Liver (tissue), 5 donors: ENCODE measurements around the gene B3GALT2. TPM values are rescaled to one million over a fixed set of nuclear protein-coding genes. Genes with fewer than 3 reads are reported as not detected.

ENCODE experiments used
- polyA plus RNA-seq, 2 donors: library from polyadenylated mRNA; stranded (reverse) in 1 of 2; unstranded in 1 of 2; fragments of 200-250 nt in 1 of 2; fragments of >200 nt in 1 of 2; fragmentation: Nextera tagmentation in 1 of 2; extraction: Ambion mirVana in 1 of 2; gene quantifications; one replicate each; pipeline versions ENCODE4 v1.2.1 to v1.2.3, GENCODE V29; 2013 to 2015
- small RNA-seq: library from RNA; depleted of rRNA; stranded (forward); fragments of <200 nt; gene quantifications from one replicate; pipeline ENCODE3, GENCODE V24; 2014
- total RNA-seq, 2 donors: library from RNA; depleted of rRNA; stranded (reverse); fragments of >200 nt; gene quantifications; one replicate each; pipeline ENCODE4 v1.2.3, GENCODE V29; 2014
- donor health status: healthy.
- donor health status: healthy.
- donor health status: healthy.

Gene B3GALT2
- total and polyA plus RNA-seq, 4 donors: 0.10 to 1.9 (median 0.35) TPM

Small RNAs within 50 kb of the gene (small RNA-seq; reads per million reads assigned to genes)
- 0.11 reads per million for gene MIR1278

Other genes starting within 250 kb of the B3GALT2 start
- 10 to 100 TPM; 21.1 to 29.7 TPM for gene UCHL5, start 127.3 kb downstream of the B3GALT2 start, total RNA-seq
- gene UCHL5, start 127.3 kb downstream of the B3GALT2 start, polyA plus RNA-seq: 10 to 100 TPM; 14.5 to 22.0 TPM
- gene RO60, start 127.0 kb downstream of the B3GALT2 start, total RNA-seq: 100 to 1,000 TPM in 1 of 2 donors, 10 to 100 TPM in 1; 41.1 to 121 TPM
- gene RO60, start 127.0 kb downstream of the B3GALT2 start, polyA plus RNA-seq: 10 to 100 TPM in 1 of 2 donors, 1 to 10 TPM in 1; 5.9 to 28.8 TPM
- gene GLRX2, start 81.2 kb downstream of the B3GALT2 start, total RNA-seq: 1 to 10 TPM; 3.1 to 5.6 TPM
- gene GLRX2, start 81.2 kb downstream of the B3GALT2 start, polyA plus RNA-seq: 10 to 100 TPM in 1 of 2 donors, 1 to 10 TPM in 1; 9.9 to 25.8 TPM
- gene CDC73, start 64.6 kb downstream of the B3GALT2 start, total RNA-seq: 10 to 100 TPM; 12.4 to 20.6 TPM
- gene CDC73, start 64.6 kb downstream of the B3GALT2 start, polyA plus RNA-seq: 10 to 100 TPM in 1 of 2 donors, 1 to 10 TPM in 1; 5.8 to 12.9 TPM